A549 (cell line): ENCODE results near the gene NOX3.

Source experiments
- CBX2 ChIP-seq: fragments of 200-600 bp; sonication (generic); IDR thresholded peaks from 2 replicates; pipeline ENCODE4 v1.6.1; 2016; ENCODE audit warnings: low read depth, mild to moderate bottlenecking, borderline replicate concordance
- KDM5A ChIP-seq: fragments of 200-600 bp; sonication (generic); IDR thresholded peaks from 2 replicates; pipeline ENCODE4 v1.6.1; 2016; ENCODE audit warnings: antibody characterized with exemption, mild to moderate bottlenecking
- PHF8 ChIP-seq: fragments of 200-600 bp; sonication (generic); IDR thresholded peaks from 2 replicates; pipeline ENCODE4 v1.6.1; 2016; ENCODE audit warnings: low read depth, mild to moderate bottlenecking, antibody characterized with exemption, moderate library complexity, borderline replicate concordance
- POLR2AphosphoS2 ChIP-seq: conservative IDR thresholded peaks from 2 replicates; pipeline ENCODE4 v1.6.1; 2012; ENCODE audit warnings: low read length, improper control_type of control experiment, inconsistent platforms
- TF ChIP-seq, protein P1 (sequence below): fragments of >200 bp; sonication (Bioruptor Twin); formaldehyde crosslinking; IDR thresholded peaks from 3 replicates; pipeline ENCODE4 v1.6.1; 2016

DNA sequence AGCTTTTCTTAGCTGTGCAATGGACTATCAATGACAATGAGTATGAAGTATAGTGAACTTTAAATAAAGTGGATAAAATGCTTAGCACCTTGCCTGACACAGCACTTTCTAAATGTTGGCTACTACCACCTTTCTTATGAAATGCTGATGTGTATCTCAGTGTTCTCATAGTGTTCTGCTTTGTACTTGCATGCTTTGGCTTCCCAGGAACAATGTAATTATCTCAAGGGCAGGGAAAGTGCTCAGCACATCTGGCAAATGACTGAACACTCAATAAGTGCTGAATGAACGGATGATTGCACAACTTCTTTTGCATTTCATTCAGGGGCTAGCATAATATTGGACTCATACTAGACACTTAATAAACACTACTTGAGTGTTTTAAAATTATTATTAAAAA lies 28.2 kb upstream of the NOX3 start:
- TF ChIP-seq KDM5A (no peak), POLR2AphosphoS2 (no peak), PHF8 (no peak), CBX2 (no peak)
- TF ChIP-seq, protein P1, sequence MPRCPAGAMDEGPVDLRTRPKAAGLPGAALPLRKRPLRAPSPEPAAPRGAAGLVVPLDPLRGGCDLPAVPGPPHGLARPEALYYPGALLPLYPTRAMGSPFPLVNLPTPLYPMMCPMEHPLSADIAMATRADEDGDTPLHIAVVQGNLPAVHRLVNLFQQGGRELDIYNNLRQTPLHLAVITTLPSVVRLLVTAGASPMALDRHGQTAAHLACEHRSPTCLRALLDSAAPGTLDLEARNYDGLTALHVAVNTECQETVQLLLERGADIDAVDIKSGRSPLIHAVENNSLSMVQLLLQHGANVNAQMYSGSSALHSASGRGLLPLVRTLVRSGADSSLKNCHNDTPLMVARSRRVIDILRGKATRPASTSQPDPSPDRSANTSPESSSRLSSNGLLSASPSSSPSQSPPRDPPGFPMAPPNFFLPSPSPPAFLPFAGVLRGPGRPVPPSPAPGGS = no peak
